Kasumi-1 (cell line): ENCODE measurements around the gene EPHX1.
"Not testable (repeated sequence)": the region's sequence is repeated elsewhere in the genome, so short reads cannot be mapped to it uniquely, and the experiment has no call there.

Experiments
- DNase-seq, 2 experiments: peaks; one replicate each; lab custom pipeline; 2025; lab: John Stamatoyannopoulos, UW

The EPHX1 gene

DNA sequence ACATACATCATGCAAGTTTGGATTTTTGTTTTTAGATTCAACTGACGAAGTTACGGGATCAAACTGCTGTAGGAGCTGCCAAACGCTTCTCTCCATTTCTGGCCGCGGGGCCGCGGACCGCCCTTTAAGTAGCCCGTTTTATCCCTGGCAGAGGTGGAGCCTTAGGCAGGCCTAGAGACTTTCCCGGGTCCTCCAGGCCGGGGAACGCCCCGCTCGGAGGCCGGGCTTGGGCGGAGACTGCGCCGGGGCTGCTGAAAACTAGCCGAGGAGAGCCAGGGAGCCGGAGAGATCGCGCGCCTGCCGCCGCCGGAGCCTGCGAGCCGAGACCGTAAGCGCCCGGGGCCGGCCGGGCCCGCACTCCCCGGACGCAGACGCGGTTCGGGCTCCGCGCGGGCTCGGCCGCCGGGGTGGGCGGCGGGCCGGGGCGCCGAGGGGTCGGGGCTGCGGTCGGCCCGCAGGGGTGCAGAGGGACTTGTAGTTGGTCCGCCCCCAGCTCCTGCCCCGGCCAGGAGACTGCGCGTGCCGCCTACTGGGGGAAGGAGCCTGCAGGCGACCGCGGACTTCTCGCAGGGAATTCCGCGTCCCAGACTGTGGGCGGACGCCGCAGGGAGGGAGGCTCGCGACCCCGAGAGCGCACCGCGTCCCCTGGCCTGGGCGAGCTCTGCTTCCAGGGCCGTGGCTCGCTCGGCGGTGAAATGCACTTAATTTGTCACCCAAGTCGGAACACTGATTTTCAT is at the start of gene EPHX1:
TSS of gene EPHX1 (plus strand) at position 283 of the 737 bp plus-strand sequence. CDS start 18,606 bp downstream, outside the sequence.
- peak; percentile 84 to 88 for DNase-seq

GRCh38 chr1:225760531-225760930 is 49.4 kb upstream of the EPHX1 start:
- no peak for DNase-seq

DNA sequence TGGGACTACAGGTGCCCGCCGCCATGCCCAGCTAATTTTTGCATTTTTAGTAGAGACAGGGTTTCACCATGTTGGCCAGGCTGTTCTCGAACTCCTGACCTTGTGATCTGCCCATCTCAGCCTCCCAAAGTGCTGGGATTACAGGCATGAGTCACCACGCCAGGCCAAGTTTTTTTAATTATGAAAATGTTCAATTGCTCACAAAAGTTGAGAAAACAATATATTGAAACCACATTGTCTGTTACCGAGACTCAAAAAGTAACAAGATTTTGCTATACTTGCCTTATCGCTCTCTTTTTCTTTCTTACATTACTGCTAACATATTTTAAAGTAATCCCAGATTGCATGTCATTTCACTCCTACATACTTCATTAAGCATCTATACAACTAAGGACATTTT is 48.5 kb upstream of the EPHX1 start:
- not testable (repeated sequence) for DNase-seq

DNA sequence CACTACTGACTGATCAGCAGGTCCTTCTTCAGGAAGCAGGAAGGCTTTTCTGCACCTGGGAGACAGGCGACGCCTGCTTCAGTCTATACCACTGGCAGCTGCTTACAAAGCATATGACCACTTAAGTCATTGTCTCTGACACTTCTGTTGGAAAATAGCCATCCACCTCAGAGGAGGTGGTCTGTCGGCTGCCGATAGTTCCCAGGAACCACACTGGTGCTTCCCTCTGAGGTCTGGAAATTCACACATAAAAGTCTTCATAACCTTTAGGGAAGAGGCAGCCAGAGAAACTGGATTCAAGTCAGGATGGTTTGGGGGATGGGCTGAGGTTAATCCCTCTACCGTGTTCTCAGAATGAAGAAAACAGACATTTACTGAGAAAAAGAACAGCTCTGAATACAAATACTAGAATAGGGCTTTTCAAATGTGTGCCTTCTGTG is 47.9 kb upstream of the EPHX1 start:
- DNase-seq, result no peak

DNA sequence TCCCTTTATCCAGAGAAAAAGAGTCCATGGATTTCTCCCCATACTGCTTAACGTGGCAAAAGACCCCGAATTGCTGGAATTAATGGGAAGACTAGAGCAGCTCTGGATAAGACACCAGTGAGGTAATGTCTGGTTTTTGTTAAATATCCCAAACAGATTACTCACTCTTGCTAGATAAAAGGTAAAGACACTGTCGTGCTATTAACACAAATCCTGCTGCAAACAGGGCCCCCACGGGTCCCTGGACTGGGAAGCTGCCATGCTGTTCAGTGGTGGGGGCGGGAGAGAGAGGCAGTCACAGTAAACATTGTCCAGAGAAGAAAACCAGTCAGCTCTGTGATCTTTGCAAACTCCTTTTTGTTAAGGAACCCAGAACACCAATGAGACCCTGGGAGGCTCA is 47.5 kb upstream of the EPHX1 start:
- no peak for DNase-seq

GRCh38 chr1:225763716-225764548 is 46.0 kb upstream of the EPHX1 start:
- DNase-seq, result no peak

DNA sequence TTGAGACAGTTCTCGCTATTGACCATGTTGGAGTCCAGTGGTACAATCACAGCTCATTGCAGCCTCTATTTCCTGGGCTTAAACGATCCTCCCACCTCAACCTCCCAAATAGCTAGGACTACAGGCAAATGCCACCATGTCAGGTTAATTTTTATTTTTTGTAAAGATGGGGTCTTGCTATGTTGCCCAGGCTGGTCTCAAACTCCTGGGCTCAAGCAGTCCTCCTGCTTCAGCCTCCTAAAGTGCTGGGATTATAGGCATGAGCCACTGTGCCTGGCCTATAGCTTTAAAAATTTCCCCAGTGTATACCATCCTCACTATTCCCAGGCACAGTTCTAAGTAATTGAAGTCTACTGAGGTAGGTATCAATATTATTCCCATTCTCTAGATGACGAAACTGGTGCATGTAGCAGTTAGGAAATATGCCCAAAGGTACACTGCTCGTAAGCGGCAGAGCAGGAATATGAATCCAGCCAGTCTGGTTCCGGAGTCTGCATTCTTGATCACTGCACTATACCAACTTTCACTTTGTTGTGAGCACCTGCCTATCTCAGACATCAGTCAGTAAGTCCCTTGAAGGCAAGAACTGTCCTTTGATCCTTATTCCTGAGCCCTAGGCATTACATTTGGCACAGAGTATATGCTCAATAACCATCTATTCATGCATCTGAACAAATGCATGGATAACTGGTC is 43.8 kb upstream of the EPHX1 start:
- DNase-seq, result no peak

- no peak for DNase-seq
Observed at GRCh38 chr1:225766967-225767633, 42.8 kb upstream of the EPHX1 start.

- DNase-seq, result no peak
Observed at GRCh38 chr1:225767634-225768540, 42.0 kb upstream of the EPHX1 start.

DNA sequence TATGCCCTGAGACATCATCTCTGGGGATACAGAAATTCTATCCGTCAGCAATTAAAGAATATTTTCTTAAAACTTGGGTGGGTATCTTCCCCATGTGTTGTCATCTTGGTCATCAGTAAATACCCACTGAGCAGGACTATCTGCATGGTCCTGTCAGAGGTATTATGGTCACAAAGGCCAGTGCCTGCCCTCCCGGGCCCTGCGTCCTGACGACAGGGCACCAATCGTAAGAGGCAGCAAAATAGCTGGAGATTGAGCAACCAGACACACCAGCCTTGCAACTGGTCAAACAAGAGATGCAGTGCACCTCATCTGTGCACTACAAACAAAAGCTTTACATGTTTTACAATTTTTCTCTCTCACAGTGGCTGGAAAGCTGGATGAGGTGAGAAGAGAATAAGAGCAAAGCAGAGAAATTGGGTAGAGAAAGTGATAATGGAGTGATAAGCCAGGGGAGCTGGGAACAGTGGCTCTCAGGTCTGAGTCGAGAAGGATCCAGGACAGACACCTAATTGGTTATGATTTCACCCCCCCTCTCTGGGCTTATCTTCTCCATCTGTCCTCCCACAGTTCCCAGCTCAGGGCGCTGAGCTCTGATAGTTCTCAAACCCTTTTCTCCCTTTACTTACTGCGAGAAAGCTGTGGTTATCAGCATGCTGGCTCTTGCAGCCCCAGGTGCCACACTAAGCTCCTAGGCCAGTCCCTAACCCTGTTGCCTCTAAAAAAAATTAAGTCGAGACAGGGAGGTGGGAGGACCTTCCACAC is 41.1 kb upstream of the EPHX1 start:
- DNase-seq, result no peak

DNA sequence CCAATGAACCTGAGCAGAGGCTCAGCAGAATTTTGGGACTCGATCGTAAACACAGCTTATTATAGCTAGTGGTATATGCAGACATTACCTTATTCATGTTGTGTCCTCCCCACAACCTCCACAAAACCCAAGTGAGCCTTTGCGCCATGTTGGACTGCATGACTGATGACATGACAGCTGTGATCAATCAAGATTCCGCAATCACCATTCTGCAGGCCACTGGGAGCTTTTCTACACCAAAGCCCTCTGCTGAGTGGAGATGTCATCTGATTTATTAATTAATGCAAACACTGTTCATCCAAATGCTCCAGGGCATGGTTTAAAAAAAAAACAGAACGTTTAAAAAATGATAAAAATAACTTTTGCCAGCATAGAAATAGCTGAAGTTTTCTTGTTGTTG is 40.2 kb upstream of the EPHX1 start:
- no peak for DNase-seq

DNA sequence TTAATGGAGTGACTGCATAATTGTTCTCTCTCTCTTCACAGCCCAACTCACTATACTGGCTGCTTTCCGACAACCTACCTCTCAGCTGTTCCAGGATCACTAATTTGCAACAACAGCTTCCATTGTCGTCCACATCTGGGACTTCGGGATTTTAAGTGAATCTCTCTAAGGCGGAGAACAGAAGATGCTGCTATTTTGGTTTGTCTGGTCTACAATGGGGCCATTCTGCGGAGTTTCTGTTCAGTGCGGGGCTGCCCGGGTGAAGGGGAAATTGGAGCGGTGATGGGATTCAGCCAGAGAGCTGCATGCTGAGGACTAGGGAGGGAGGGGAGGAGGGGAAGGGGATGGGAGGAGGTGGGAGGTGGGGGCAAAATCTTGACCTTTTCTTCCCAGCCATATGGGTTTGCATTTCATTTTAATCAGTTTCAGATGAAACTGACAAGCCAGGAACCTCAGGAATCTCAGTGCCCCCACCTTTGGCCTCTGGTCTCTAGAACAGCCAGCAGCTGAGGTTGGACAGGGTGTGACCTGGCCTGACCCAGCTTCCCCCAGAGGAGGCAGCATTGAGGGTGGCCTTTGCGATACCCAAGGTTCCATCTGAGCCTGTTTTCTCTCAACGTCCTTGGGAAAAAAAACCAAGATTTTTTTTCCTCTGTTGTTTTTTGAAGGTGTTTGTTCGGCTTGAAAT is 39.2 kb upstream of the EPHX1 start:
- DNase-seq, result no peak

DNA sequence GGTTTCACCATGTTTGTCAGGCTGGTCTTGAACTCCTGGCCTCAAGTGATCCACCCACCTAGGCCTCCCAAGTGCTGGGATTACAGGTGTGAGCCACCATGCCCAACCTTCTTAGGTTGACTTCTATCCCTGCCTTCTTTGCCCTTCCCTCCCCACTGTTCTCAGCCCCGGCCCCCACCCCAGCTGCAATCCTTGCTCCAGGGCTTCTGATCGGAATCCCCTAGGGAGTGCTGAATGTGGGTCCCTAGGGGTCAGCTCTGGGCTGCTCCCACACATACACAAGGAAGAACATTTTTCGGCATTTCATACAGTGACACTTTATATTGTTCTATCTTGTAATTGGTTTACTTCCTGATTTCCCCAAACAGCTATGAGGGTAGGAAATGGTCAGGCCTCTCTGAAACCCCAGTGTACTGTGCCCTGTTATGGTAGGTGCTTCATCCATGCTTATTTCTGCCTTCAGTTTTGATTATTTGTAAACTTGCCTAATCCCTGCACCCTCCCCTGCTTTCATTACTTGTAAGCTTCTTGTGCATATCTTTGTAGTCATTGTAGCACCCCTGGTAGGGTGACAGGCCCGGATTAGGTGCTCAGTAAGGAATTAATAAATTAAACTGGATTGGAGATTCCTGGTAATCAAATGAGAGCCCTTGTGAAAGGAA is 38.1 kb upstream of the EPHX1 start:
- DNase-seq, result no peak

- DNase-seq, result peak; percentile 67 to 71
Observed at GRCh38 chr1:225772323-225772768, 37.6 kb upstream of the EPHX1 start.

DNA sequence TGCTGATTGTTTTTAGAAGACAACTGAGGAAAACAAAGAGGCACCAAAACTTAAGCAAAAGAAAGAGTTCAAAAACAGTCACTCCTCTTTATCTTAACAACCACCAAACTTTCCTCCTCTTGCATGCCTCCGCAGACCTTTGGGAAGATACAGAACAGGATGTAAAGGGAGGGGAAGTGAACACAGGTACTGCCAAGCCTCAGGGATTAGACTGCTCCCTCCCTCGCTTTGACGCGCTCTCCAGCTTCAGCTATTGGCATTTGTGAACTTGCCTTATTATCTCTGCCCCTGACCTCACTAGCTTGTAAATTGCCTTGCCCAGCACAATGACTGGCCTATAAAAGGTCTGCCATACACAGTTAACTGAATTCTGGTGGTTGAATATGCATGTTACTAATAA is 37.1 kb upstream of the EPHX1 start:
- no peak for DNase-seq

DNA sequence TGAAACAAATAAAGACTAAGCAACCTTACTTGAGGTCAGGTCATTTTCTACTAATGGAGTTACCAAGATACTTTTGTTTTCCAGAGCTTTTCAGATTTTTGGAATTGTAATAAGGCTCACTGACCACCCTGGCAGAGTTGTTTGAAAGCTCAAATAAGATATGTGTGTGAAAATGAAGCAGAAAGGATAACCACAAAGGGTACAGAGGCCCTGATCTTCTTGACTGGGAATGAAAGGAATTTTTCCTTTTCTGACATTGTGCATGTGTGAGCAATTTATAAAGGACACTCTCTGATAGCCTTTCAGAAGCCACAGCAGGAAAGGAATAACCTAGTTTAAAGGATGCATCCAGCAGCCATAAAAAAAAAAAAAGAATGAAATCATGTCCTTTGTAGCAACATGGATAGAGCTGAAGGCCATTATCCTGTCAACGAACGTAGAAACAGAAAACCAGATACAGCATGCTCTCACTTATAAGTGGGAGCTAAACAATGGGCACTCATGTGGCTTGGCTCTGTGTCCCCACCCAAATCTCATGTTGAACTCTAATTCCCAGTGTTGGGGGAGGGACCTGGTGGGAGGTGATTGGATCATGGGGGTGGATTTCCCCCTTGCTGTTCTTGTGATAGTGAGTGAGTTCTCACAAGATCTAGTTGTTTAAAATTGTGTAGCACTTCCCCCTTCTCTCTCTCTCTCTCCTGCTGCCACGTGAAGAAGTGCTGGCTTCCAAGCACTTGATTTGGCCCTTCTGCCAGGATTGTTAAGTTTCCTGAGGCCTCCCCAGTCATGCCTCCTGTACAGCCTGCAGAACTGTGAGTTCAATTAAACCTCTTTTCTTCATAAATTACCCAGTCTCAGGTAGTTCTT is 35.4 kb upstream of the EPHX1 start:
- no peak for DNase-seq

GRCh38 chr1:225776294-225776693 is 33.6 kb upstream of the EPHX1 start:
- DNase-seq, result no peak

- DNase-seq, result peak; percentile 72 to 81
Observed at GRCh38 chr1:225777058-225777582, 32.8 kb upstream of the EPHX1 start.
